Activated naive CD4-positive, alpha-beta T cell treated with anti-CD3 and anti-CD28 coated beads, Interleukin-2, amount 10 ng/mL, durations not matched to agents 7 days and 5 days (primary cell): ENCODE measurements around the gene OR5K1.

ENCODE experiments used
- CTCF ChIA-PET: fragments of 350-600 bp; sonication (Branson Sonifier 250); formaldehyde crosslinking; loops from one replicate; lab custom pipeline; 2021; ENCODE audit warnings: antibody characterized with exemption; lab: Charles Lee
- DNase-seq: peaks from one replicate; pipeline ENCODE4 v3.0.0-alpha.2; 2020
- H3K27ac Mint-ChIP-seq: one replicate; pipeline ENCODE4 v1.8.0; 2021; ENCODE audit warnings: mild to moderate bottlenecking, moderate library complexity, mixed read lengths
- H3K27me3 Mint-ChIP-seq: one replicate; pipeline ENCODE4 v1.8.0; 2021; ENCODE audit warnings: mild to moderate bottlenecking, mixed read lengths
- H3K36me3 Mint-ChIP-seq: one replicate; pipeline ENCODE4 v1.8.0; 2021; ENCODE audit warnings: mixed read lengths
- H3K4me1 Mint-ChIP-seq: one replicate; pipeline ENCODE4 v1.8.0; 2021; ENCODE audit warnings: mixed read lengths
- H3K4me3 Mint-ChIP-seq: one replicate; pipeline ENCODE4 v1.8.0; 2021; ENCODE audit warnings: mild to moderate bottlenecking, moderate library complexity, mixed read lengths
- H3K9me3 Mint-ChIP-seq: one replicate; pipeline ENCODE4 v1.8.0; 2021; ENCODE audit warnings: mixed read lengths

OR5K1 gene

DNA sequence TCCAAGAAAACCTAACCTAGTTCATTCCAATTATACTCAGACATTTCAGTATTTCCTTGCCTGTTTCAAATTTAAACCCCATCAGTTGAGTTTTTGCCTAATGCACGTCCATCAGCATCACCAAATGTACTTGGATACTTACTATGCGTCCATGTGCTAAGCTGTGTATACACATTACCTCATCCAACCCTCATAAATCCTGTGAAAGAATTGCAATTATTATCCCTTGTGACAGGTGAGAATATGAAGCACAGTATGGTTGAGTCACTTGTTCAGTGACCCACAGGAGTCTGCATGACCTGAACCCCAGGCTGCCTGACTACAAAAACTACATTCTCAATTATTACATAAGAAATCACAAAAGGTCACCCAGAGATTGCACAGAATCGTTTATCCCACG is 37.0 kb downstream of the OR5K1 start:
- H3K36me3 Mint-ChIP-seq = peaks cover 21% of the 10 kb centered on the region
- CTCF ChIA-PET = no interaction called here
- peaks cover 7% of the 10 kb centered on the region for H3K4me1 Mint-ChIP-seq
- no peaks in the 10 kb centered on the region for H3K27me3 Mint-ChIP-seq
- H3K27ac Mint-ChIP-seq = no peak overlapping the region
- H3K9me3 Mint-ChIP-seq = no peaks in the 10 kb centered on the region
- no peak for DNase-seq
- H3K4me3 Mint-ChIP-seq = no peak overlapping the region

DNA sequence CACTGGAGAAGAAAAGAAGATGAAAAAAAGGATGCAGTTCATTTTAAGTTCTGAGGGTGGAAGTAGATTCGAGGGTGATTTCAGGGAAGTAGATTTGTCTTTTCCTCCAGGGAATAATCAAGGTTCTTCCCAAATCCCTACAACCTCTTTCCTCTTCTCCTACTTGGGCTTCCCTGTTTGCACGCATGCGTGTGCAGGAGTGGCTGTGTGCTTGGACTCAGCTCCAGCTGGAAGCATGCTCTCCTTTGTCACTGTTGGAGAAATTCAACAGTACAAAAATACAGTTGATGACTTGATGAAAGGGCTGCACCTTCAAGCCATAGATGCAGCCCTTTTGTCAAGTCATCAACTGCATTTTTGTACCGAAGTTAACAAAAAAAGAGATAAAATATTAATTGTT is 38.3 kb downstream of the OR5K1 start:
- no peak overlapping the region for H3K4me3 Mint-ChIP-seq
- CTCF ChIA-PET = interaction anchor here (0.6 to 1.3 kb wide), 3 partner anchors 10 to 226 kb away, joined by 3 read pairs; no protein-coding TSS in a partner anchor
- H3K27me3 Mint-ChIP-seq = no peaks in the 10 kb centered on the region
- no peak overlapping the region for H3K27ac Mint-ChIP-seq
- peaks cover 26% of the 10 kb centered on the region for H3K36me3 Mint-ChIP-seq
- H3K9me3 Mint-ChIP-seq = no peaks in the 10 kb centered on the region
- peaks cover 7% of the 10 kb centered on the region for H3K4me1 Mint-ChIP-seq
- DNase-seq = no peak

DNA sequence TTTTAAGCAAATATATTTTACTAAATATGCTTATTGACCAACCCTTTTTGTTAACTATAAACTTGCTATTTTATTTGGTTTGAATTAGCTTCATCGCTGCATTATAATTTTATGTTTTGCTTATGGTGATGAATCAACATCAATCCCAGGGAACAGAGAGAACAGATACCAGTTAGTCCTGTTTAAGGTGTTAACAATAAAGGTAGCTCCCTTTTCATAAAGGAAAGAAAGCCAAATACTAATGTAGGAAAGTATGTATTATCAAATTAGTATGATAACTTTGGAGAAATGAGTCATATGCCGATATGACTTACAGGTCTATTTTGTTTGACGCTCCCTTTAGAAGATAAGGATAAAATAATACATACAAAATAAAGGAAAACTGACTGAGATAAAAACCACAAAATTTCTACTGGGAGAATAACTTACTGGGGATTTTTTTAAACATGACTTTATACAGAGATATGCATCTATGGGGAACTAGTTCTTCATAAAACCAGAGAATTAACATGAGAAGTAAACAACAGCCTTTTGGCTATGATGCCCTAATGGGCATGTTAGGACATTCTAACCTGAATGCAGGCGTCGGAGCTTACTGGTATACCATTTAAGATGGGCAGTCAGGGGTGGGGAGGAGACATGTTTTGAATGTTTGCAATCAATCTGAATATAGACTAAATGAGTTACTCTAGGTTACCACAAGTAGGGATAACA is 39.0 kb downstream of the OR5K1 start:
- DNase-seq = no peak
- no peaks in the 10 kb centered on the region for H3K27me3 Mint-ChIP-seq
- no peak overlapping the region for H3K4me3 Mint-ChIP-seq
- no peaks in the 10 kb centered on the region for H3K9me3 Mint-ChIP-seq
- H3K36me3 Mint-ChIP-seq = peaks cover 33% of the 10 kb centered on the region
- H3K27ac Mint-ChIP-seq = no peak overlapping the region
- CTCF ChIA-PET = interaction anchor here (1.3 kb wide), 1 partner anchor 11 kb away, joined by 3 read pairs; no protein-coding TSS in a partner anchor
- peaks cover 7% of the 10 kb centered on the region for H3K4me1 Mint-ChIP-seq

DNA sequence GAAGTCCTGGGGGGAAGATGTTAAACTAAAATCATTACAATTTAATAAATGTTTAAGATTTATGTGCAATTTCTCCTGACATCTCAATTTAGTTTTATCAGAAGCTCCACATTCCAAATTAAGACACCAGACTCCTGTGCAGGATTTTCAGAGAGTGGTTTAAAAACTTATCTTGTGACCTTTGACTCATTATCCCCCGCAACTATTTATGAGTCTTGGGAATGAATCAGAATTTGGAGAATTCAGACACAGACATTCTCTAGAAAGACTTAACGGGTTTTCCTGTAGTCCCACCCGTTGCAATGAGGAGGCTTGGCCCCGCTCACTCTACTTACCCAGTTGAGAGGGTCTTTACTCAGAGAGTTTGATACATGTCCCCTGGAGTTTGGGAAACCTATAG is 41.5 kb downstream of the OR5K1 start:
- Mint-ChIP-seq H3K9me3 (no peaks in the 10 kb centered on the region), H3K27me3 (no peaks in the 10 kb centered on the region), H3K36me3 (peaks cover 54% of the 10 kb centered on the region), H3K27ac (no peak overlapping the region), H3K4me3 (no peak overlapping the region), H3K4me1 (peaks cover 23% of the 10 kb centered on the region)
- CTCF ChIA-PET = no interaction called here
- DNase-seq = no peak

DNA sequence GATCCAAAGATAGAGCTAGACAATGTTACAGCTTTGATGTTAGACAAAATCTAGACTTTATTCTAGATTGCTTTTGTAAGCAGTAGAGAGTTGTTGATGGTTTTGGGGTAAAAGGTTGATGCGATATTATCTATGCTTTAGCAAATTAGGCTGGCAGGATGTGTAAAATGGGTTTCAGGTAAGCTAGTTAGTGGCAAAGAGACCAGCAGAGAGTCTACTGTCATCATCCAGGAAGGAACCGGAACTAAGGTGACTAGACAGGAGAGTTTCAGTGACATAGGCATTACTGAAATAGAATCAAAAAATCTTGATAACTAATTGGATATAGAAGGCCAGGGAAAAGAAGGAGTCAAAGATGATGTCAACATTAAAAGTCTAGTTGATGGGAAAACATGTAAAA is 45.6 kb downstream of the OR5K1 start:
- Mint-ChIP-seq H3K4me3 (no peak overlapping the region), H3K27ac (peak overlapping the region; percentile 45), H3K27me3 (no peaks in the 10 kb centered on the region), H3K9me3 (peaks cover 3% of the 10 kb centered on the region), H3K36me3 (peaks cover 69% of the 10 kb centered on the region), H3K4me1 (peaks cover 40% of the 10 kb centered on the region)
- no peak for DNase-seq
- CTCF ChIA-PET = no interaction called here

DNA sequence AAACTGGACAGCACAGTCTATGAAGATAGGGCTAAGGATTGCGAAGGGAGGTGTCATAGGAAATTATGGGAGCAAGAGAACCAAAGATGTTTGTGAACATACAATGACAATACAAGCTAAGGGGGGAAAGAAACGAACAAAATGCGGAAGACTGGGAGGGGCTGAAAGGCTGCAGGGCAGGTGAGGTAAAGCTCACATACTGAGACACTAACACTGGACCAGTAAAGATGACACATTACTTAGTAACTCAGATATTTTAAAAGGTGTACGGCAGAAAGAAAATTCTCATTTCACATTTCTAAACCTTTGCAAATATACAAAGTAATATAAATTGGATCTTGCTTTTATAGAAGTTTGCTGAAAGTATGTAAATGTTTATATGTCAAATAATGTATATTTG is 49.6 kb downstream of the OR5K1 start:
- CTCF ChIA-PET = no interaction called here
- no peak for DNase-seq
- H3K36me3 Mint-ChIP-seq = peaks cover 87% of the 10 kb centered on the region
- H3K4me1 Mint-ChIP-seq = peaks cover 74% of the 10 kb centered on the region
- no peak overlapping the region for H3K27ac Mint-ChIP-seq
- peaks cover 3% of the 10 kb centered on the region for H3K9me3 Mint-ChIP-seq
- H3K27me3 Mint-ChIP-seq = no peaks in the 10 kb centered on the region
- H3K4me3 Mint-ChIP-seq = no peak overlapping the region

DNA sequence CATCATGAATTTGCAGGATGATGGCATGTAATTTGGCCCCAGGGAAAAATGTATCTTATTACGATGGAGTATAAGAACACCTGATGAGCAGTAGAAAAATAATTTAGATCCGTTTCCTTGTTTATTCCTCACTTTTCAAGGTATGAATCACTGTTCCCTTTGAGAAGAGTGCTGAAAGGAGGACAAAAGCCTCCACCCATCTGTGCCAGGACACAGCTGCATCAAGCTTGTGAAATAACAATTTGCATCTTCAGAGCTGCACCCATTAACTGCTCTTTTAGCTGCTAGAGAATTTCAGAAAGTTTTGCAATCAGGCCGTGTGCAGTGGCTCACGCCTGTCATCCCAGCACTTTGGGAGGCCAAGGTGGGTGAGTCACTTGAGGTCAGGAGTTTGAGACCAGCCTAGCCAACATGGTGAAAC is 50.1 kb downstream of the OR5K1 start:
- Mint-ChIP-seq H3K27me3 (no peaks in the 10 kb centered on the region), H3K36me3 (peaks cover 89% of the 10 kb centered on the region), H3K4me3 (no peak overlapping the region), H3K27ac (no peak overlapping the region), H3K9me3 (peaks cover 3% of the 10 kb centered on the region), H3K4me1 (peaks cover 77% of the 10 kb centered on the region)
- no peak for DNase-seq
- CTCF ChIA-PET = no interaction called here

DNA sequence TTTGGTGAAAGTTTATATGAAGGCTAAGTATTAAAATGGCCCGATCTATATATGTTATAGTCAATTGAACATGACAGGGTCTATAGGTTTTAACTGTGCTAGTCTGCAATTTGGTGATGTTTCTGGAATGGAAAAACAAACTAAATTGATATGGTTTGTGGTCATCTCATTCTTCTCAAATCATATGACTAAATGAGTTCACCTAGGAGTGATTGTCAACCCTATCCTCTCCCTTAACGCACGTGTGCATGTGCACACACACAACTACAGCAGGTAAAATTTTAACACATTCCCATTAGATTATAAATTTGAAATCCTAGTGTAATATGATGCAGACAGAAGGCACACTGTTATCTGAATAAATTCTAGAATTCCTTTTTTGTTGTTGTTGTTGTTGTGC is 50.7 kb downstream of the OR5K1 start:
- Mint-ChIP-seq H3K4me3 (no peak overlapping the region), H3K9me3 (peaks cover 3% of the 10 kb centered on the region), H3K36me3 (peaks cover 89% of the 10 kb centered on the region), H3K4me1 (peaks cover 77% of the 10 kb centered on the region), H3K27me3 (no peaks in the 10 kb centered on the region), H3K27ac (no peak overlapping the region)
- no peak for DNase-seq
- CTCF ChIA-PET = interaction anchor here (0.6 kb wide), 1 partner anchor 19 kb away, joined by 3 read pairs; no protein-coding TSS in a partner anchor

DNA sequence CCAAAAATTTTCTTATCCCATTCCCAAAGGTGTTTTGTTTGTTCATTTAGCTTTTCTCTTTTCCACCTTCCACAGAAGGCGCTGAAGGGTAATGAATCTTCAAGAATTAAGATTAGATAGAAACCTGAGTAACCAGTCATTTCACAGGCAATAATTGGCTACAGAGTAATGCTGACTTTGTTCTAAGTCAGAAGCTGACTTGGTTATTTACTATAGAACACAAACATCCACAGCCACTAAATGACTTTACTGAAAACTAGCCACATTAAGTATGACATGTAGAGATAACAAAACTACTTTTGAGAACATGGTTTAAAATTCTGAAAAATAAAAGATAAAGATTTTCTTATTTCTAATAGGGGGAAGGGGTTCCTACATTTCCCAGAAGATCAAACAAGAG is 51.9 kb downstream of the OR5K1 start:
- peaks cover 79% of the 10 kb centered on the region for H3K4me1 Mint-ChIP-seq
- H3K4me3 Mint-ChIP-seq = no peak overlapping the region
- H3K36me3 Mint-ChIP-seq = peaks cover 91% of the 10 kb centered on the region
- no peaks in the 10 kb centered on the region for H3K27me3 Mint-ChIP-seq
- H3K9me3 Mint-ChIP-seq = peaks cover 3% of the 10 kb centered on the region
- CTCF ChIA-PET = no interaction called here
- no peak for DNase-seq
- no peak overlapping the region for H3K27ac Mint-ChIP-seq

DNA sequence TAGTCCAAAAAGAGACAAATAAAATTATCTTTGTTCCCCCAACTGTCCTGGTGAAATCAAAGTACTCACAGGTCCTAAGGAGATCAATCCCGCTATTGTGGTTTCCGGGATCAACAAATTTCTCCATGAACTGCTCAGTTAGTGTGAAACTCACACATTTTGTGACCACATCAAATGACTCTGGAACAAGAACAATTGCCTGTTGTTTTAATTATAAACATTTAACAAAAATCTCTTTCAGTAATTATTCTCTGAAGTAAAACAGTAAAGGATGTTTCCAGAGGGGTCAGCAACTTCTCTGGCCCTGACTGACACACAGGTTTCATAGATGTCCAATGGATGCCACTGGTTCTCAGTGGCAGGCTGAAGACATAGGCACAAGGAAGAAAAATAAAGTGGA is 55.8 kb downstream of the OR5K1 start:
- Mint-ChIP-seq H3K4me1 (peaks cover 79% of the 10 kb centered on the region), H3K27ac (peak overlapping the region; percentile 91), H3K9me3 (no peaks in the 10 kb centered on the region), H3K4me3 (peak overlapping the region; percentile 92), H3K36me3 (peaks cover 86% of the 10 kb centered on the region), H3K27me3 (peaks cover 5% of the 10 kb centered on the region)
- DNase-seq = no peak
- CTCF ChIA-PET = no interaction called here

DNA sequence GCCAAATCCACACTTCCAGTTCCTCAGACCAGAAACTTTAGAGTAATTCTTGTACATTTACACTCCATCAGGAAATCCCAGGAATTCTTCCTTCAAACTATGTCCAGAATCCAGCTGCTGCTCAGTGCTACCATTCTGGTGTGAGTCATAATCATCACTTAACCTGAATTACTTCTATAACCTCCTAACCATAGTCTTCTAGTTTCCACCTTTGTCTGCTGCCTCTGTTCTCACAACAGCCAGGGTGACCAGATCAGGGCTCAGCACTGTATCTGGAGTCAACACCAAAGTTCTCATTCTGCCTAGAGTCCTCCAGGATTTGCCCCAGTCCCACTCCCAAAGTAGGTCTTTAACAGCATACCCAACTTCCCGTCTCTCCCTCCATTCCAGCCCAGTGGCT is 56.4 kb downstream of the OR5K1 start:
- H3K4me3 Mint-ChIP-seq = peak overlapping the region; percentile 92
- DNase-seq = no peak
- H3K9me3 Mint-ChIP-seq = peaks cover 3% of the 10 kb centered on the region
- peak overlapping the region; percentile 91 for H3K27ac Mint-ChIP-seq
- H3K4me1 Mint-ChIP-seq = peaks cover 80% of the 10 kb centered on the region
- H3K36me3 Mint-ChIP-seq = peaks cover 85% of the 10 kb centered on the region
- CTCF ChIA-PET = no interaction called here
- H3K27me3 Mint-ChIP-seq = peaks cover 5% of the 10 kb centered on the region

DNA sequence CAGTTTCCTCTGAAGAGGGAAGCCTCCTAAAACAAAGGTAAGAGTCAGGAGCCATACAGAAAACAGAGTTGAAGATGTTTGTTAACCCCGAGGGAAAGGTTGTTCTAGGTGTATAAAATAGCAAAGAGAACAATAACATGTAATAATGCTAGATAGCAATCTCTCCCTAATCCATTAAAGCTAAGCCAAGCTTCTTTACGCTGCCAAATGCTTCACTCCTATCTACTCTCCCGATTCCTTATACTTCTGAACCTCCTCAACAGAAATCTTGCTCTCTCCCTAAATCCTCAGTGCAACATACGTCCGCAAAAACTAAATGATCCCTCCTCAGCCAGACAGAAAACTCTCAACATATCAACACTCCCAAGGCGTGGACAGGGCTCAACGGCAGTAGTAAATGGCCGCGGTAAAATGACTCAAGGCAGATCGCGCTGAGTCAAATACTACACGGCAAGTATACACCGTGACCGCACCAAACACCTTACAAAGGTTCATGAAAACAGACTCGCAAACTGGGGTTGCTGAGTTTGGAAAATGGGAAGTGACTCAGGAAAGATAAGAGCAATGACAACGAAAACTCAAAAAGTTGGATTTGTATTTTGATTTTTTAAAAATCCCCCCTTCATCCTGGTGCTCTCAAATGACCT is 59.0 kb downstream of the OR5K1 start:
- Mint-ChIP-seq H3K4me1 (peaks cover 74% of the 10 kb centered on the region), H3K4me3 (peak overlapping the region; percentile 92), H3K27me3 (peaks cover 5% of the 10 kb centered on the region), H3K36me3 (peaks cover 75% of the 10 kb centered on the region), H3K27ac (peak overlapping the region; percentile 91), H3K9me3 (peaks cover 11% of the 10 kb centered on the region)
- DNase-seq = peak; percentile 63
- CTCF ChIA-PET = interaction anchor here (1.0 kb wide), 3 partner anchors 49 to 52 kb away, joined by 3 read pairs; no protein-coding TSS in a partner anchor
